Thyroid gland (tissue), 4 donors: Measurements from ENCODE around the gene SLX9.

Experiments
- CTCF ChIP-seq, 6 experiments: fragments of 200-600 bp in 3 of 6; fragments of 450-650 bp in 3 of 6; sonication (generic) in 3 of 6; IDR thresholded peaks; one replicate each; pipeline ENCODE4 v1.5.1; 2016 to 2019; ENCODE audit warnings: antibody characterized with exemption in 6 of 6, mild to moderate bottlenecking in 2 of 6, inconsistent platforms in 1 of 6, moderate library complexity in 1 of 6
- POLR2A ChIP-seq, 2 donors: fragments of 450-650 bp; IDR thresholded peaks; one replicate each; pipeline ENCODE4 v1.6.1; 2017; ENCODE audit warnings: antibody characterized with exemption in 2 of 2, mild to moderate bottlenecking in 2 of 2, moderate library complexity in 1 of 2

GRCh38 chr21:44920694-44921604, 18.9 kb upstream of the SLX9 start, which contains the start of gene ITGB2:
- TF ChIP-seq CTCF (IDR thresholded peaks at IDR 0.05) (no peak), POLR2A (IDR thresholded peaks at IDR 0.05) (no peak)
